Parathyroid adenoma (tissue), 2 donors: ENCODE measurements around the gene DCTN2.

ENCODE experiments used
- H2AFZ ChIP-seq: fragments of 300-600 bp; sonication (generic); one replicate; pipeline ENCODE4 v1.7.0; 2017; ENCODE audit warnings: antibody characterized with exemption, mild to moderate bottlenecking
- H3K27ac ChIP-seq: fragments of 300-600 bp; sonication (generic); one replicate; pipeline ENCODE4 v1.7.0; 2017
- H3K27me3 ChIP-seq: fragments of 300-600 bp; sonication (generic); one replicate; pipeline ENCODE4 v1.7.0; 2017; ENCODE audit warnings: low read length; ENCODE audit not compliant: control insufficient read depth, insufficient read depth
- H3K36me3 ChIP-seq: fragments of 300-600 bp; sonication (generic); one replicate; pipeline ENCODE4 v1.7.0; 2017; ENCODE audit warnings: low read length; ENCODE audit not compliant: control insufficient read depth, insufficient read depth
- H3K4me1 ChIP-seq: fragments of 300-600 bp; sonication (generic); one replicate; pipeline ENCODE4 v1.7.0; 2017; ENCODE audit warnings: control low read depth
- H3K4me2 ChIP-seq: fragments of 300-600 bp; sonication (generic); one replicate; pipeline ENCODE4 v1.7.0; 2017; ENCODE audit warnings: low read length
- H3K4me3 ChIP-seq: fragments of 300-600 bp; sonication (generic); one replicate; pipeline ENCODE4 v1.7.0; 2017; ENCODE audit warnings: low read depth, low read length
- H3K79me2 ChIP-seq: fragments of 300-600 bp; sonication (generic); one replicate; pipeline ENCODE4 v1.7.0; 2017; ENCODE audit warnings: control low read depth
- H3K9ac ChIP-seq: fragments of 300-600 bp; sonication (generic); one replicate; pipeline ENCODE4 v1.7.0; 2017; ENCODE audit warnings: mild to moderate bottlenecking
- H3K9me3 ChIP-seq: fragments of 300-600 bp; sonication (generic); one replicate; pipeline ENCODE4 v1.7.0; 2017; ENCODE audit warnings: low read length; ENCODE audit not compliant: control insufficient read depth
- TF ChIP-seq, protein P1 (sequence below): fragments of 300-600 bp; sonication (generic); IDR thresholded peaks from one replicate; pipeline ENCODE4 v1.7.0; 2017; ENCODE audit warnings: antibody characterized with exemption, mild to moderate bottlenecking
- donor health status: primary hyperparathyroidism.

DCTN2 gene

DNA sequence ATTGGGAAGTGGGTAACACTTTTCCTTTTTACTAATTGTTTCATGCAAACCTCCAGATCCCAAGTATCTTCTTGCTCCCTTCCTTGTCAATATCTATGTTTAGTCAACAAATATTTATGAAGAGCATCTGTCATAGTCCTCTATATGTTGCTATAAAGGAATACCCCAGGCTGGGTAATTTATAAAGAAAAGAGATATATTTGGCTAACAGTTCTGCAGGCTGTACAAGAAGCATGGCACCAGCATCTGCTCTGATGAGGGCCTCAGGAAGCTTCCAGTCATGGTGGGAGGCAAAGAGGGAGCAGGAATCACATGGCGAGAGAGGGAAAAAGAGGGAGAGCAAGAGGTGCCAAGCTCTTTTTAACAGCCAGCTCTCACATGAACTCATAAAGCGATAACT is 7.5 kb upstream of the DCTN2 start:
- Histone ChIP-seq H3K36me3 (no peaks in the 10 kb centered on the region), H3K27me3 (no peaks in the 10 kb centered on the region), H3K27ac (no peak overlapping the region), H3K4me1 (peaks cover 4% of the 10 kb centered on the region), H2AFZ (no peak overlapping the region), H3K9me3 (no peaks in the 10 kb centered on the region), H3K79me2 (peaks cover 2% of the 10 kb centered on the region), H3K9ac (no peak overlapping the region), H3K4me3 (no peak overlapping the region), H3K4me2 (no peak overlapping the region)
- TF ChIP-seq, protein P1, sequence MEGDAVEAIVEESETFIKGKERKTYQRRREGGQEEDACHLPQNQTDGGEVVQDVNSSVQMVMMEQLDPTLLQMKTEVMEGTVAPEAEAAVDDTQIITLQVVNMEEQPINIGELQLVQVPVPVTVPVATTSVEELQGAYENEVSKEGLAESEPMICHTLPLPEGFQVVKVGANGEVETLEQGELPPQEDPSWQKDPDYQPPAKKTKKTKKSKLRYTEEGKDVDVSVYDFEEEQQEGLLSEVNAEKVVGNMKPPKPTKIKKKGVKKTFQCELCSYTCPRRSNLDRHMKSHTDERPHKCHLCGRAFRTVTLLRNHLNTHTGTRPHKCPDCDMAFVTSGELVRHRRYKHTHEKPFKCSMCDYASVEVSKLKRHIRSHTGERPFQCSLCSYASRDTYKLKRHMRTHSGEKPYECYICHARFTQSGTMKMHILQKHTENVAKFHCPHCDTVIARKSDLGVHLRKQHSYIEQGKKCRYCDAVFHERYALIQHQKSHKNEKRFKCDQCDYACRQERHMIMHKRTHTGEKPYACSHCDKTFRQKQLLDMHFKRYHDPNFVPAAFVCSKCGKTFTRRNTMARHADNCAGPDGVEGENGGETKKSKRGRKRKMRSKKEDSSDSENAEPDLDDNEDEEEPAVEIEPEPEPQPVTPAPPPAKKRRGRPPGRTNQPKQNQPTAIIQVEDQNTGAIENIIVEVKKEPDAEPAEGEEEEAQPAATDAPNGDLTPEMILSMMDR: no peak

GRCh38 chr12:57553343-57554202 is 6.6 kb upstream of the DCTN2 start:
- no peak overlapping the region for H3K9ac ChIP-seq
- H3K9me3 ChIP-seq: no peaks in the 10 kb centered on the region
- peaks cover 2% of the 10 kb centered on the region for H3K79me2 ChIP-seq
- no peak overlapping the region for H3K4me3 ChIP-seq
- H3K36me3 ChIP-seq: no peaks in the 10 kb centered on the region
- H2AFZ ChIP-seq: no peak overlapping the region
- no peak overlapping the region for H3K4me2 ChIP-seq
- TF ChIP-seq, protein P1: no peak
- H3K4me1 ChIP-seq: peaks cover 4% of the 10 kb centered on the region
- H3K27ac ChIP-seq: no peak overlapping the region
- H3K27me3 ChIP-seq: no peaks in the 10 kb centered on the region

DNA sequence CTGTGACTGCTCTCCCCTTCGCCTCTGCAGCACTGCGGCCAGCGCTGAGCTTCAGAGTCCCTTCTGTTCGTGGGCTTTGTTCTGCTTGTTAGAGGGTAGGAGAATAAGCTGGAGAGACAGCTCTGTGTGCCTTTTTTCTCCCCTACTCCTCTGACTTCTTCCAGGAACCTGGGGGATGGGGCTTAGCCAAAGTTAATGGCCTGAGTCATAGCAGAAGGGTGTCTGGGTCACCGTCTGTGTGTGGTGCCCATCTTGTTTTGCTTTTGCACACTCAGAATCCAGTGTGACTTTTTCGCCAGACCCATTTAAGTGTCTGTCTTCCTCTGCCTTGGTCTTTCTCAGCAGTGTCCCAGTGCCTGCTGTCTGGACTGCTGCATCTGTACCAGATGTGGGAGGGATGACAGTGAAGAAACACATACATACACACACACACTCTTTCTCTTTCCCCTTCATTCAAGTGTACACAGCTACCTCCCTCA is 5.9 kb upstream of the DCTN2 start:
- H3K27ac ChIP-seq: no peak overlapping the region
- TF ChIP-seq, protein P1: no peak
- no peaks in the 10 kb centered on the region for H3K27me3 ChIP-seq
- H2AFZ ChIP-seq: no peak overlapping the region
- H3K79me2 ChIP-seq: peaks cover 2% of the 10 kb centered on the region
- no peak overlapping the region for H3K4me3 ChIP-seq
- no peak overlapping the region for H3K9ac ChIP-seq
- H3K4me1 ChIP-seq: peaks cover 4% of the 10 kb centered on the region
- H3K4me2 ChIP-seq: no peak overlapping the region
- no peaks in the 10 kb centered on the region for H3K9me3 ChIP-seq
- H3K36me3 ChIP-seq: no peaks in the 10 kb centered on the region

DNA sequence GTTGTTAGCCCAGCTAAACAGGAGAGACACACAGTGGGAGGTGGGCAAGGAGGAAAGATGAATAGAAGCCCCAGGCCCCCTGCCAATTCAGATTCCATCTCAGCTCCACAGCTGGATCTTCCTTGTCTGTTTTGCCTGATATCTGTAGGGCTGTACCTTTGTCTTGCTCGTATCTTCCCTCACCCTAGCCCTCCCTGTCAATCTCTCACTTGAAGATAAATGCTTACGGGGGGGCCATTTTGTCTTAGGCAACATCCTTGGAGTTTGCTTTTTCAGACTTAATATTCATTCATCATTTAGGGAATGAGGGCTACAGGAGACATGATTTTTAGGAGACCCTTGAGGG is 5.3 kb upstream of the DCTN2 start:
- Histone ChIP-seq H3K4me2 (no peak overlapping the region), H3K27ac (no peak overlapping the region), H3K4me3 (no peak overlapping the region), H3K27me3 (no peaks in the 10 kb centered on the region), H3K36me3 (no peaks in the 10 kb centered on the region), H2AFZ (no peak overlapping the region), H3K4me1 (peaks cover 4% of the 10 kb centered on the region), H3K9ac (no peak overlapping the region), H3K9me3 (no peaks in the 10 kb centered on the region), H3K79me2 (peaks cover 2% of the 10 kb centered on the region)
- TF ChIP-seq, protein P1: no peak
